Cardiac muscle cell (in vitro differentiated cells and primary cell): ENCODE data around the gene ITGA1. TPM values are rescaled to one million over a fixed set of nuclear protein-coding genes. Genes with fewer than 3 reads are reported as not detected.
A peak's percentile ranks its signal among the peaks of the same experiment; 100 is the strongest.

Source experiments
- DNase-seq, 2 donors: peaks; one replicate each; pipeline versions ENCODE4 v3.0.0 to v3.0.0-alpha.2; 2010 to 2017; ENCODE audit warnings: low read depth in 1 of 2, low spot score in 1 of 2
- H3K27ac ChIP-seq: fragments of 200-600 bp; sonication (generic); 2 replicates; pipeline ENCODE4 v1.5.1; 2016
- H3K27me3 ChIP-seq: fragments of 200-600 bp; sonication (generic); 2 replicates; pipeline ENCODE4 v1.6.0; 2016; ENCODE audit warnings: control low read depth
- H3K36me3 ChIP-seq: fragments of 200-600 bp; sonication (generic); 2 replicates; pipeline ENCODE4 v1.5.1; 2016; ENCODE audit warnings: control low read depth
- H3K4me1 ChIP-seq: fragments of 200-600 bp; sonication (generic); 2 replicates; pipeline ENCODE4 v1.8.1; 2017; ENCODE audit warnings: low read depth, mild to moderate bottlenecking, mixed run types
- H3K4me3 ChIP-seq: fragments of 200-600 bp; sonication (generic); 2 replicates; pipeline ENCODE4 v1.5.1; 2016; ENCODE audit warnings: mild to moderate bottlenecking
- H3K9me3 ChIP-seq: fragments of 200-600 bp; sonication (generic); 2 replicates; pipeline ENCODE4 v1.5.1; 2017; ENCODE audit warnings: low read depth, mild to moderate bottlenecking, control low read depth
- CTCF ChIP-seq: IDR thresholded peaks from 2 replicates; pipeline ENCODE4 v1.5.1; 2012; ENCODE audit warnings: low read depth, mild to moderate bottlenecking, low read length
- polyA plus RNA-seq: library from polyadenylated mRNA; unstranded; fragments of >200 nt; fragmentation: Nextera tagmentation; extraction: Ambion mirVana; gene quantifications from 2 replicates; pipeline ENCODE4 v1.2.1, GENCODE V29; 2016
- total RNA-seq: library from RNA; depleted of rRNA; stranded (reverse); fragments of >200 nt; gene quantifications from 2 replicates; pipeline ENCODE4 v1.2.3, GENCODE V29; 2016

Gene ITGA1
- total and polyA plus RNA-seq, 2 experiments from 2014 or later = 2.9 to 7.3 TPM

DNA sequence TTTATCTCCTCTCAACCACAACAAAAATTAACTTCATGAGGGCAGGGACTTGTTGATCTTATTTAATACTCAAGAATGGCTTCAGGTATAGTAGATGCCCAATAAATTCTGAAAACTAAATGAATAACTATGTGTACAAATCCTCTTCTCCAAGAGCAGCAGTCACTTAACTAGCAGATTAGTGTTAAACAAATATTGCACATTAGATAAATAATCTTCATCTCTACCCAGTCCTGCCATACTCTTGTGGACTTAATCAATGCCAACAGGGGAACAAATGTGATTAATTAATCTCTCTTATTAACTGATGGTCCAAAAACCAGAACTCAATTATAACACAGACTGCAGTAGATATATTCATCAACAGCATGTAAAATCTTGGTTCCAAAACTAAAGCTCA lies 15.0 kb upstream of the ITGA1 start:
- Histone ChIP-seq H3K27me3 (no peaks in the 10 kb centered on the region), H3K27ac (no peak overlapping the region), H3K4me1 (no peaks in the 10 kb centered on the region), H3K9me3 (no peaks in the 10 kb centered on the region), H3K4me3 (no peak overlapping the region), H3K36me3 (no peaks in the 10 kb centered on the region)
- no peak for TF ChIP-seq CTCF
- DNase-seq = no peak

GRCh38 chr5:52773342-52773741 lies 14.4 kb upstream of the ITGA1 start:
- no peak overlapping the region for H3K4me3 ChIP-seq
- no peaks in the 10 kb centered on the region for H3K36me3 ChIP-seq
- no peaks in the 10 kb centered on the region for H3K4me1 ChIP-seq
- no peaks in the 10 kb centered on the region for H3K9me3 ChIP-seq
- H3K27ac ChIP-seq = no peak overlapping the region
- no peak for TF ChIP-seq CTCF
- H3K27me3 ChIP-seq = no peaks in the 10 kb centered on the region
- DNase-seq = no peak

DNA sequence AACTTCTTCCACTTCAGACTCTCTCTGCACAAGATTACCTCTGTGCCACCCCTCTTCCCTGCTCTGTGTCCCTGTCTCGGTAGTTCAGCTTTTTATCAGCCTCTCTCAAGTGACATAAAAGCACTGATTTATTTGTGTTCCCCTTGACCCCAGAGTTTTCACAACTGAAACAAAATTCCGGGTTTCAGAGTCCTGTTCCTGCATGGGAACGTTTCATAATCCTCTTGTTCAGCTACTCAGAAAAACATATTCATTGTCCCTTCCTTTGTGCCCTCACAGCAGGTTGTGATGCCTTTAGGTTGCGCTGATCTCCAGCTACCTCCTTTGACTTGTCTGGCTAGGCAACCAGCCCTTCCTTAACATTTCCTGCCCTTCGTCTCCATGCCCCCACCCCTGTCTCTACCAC lies 13.7 kb upstream of the ITGA1 start:
- TF ChIP-seq CTCF = no peak
- Histone ChIP-seq H3K27me3 (no peaks in the 10 kb centered on the region), H3K36me3 (no peaks in the 10 kb centered on the region), H3K27ac (no peak overlapping the region), H3K4me3 (no peak overlapping the region), H3K9me3 (no peaks in the 10 kb centered on the region), H3K4me1 (no peaks in the 10 kb centered on the region)
- DNase-seq = peak in 1 of 2 donors; percentile 2

DNA sequence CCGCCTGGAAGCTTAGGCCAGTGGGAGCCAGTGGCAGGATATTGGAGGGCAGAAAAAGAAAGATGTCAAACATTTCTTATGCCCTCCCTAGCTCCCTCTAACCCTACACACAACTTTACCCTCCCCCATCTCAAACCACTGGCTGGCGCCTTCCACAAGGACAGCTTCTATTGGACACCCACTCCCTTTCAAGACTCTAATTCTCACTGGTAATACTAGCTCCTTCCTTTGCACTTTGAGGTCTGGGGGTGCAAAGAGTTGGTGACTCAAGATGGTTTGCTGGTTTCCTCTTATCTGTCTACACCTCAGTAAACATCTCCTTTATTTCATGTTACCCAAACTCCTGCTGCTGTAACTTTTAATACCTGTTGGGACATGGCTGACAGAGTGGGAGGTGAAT lies 11.6 kb upstream of the ITGA1 start:
- no peak for TF ChIP-seq CTCF
- H3K9me3 ChIP-seq = no peaks in the 10 kb centered on the region
- no peak overlapping the region for H3K27ac ChIP-seq
- H3K27me3 ChIP-seq = no peaks in the 10 kb centered on the region
- H3K36me3 ChIP-seq = no peaks in the 10 kb centered on the region
- H3K4me1 ChIP-seq = no peaks in the 10 kb centered on the region
- H3K4me3 ChIP-seq = no peak overlapping the region
- DNase-seq = no peak

DNA sequence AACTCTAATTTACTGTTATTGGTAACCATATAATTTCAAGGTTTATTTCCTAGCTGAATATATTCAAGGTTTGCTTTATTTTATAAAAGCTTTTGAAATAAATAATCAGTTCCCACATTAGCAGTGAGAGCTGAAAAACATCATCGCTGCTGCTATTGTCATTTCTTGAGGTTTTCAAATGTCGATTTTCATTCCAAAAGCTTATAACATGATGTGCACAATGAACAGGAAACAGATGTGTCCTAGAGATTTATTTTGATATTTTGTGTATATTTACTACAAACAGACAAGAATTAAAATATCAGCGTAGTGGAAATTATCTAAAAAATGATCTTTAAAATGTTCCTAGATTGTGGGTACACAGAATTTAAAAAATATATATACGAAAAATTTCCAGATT lies 10.5 kb upstream of the ITGA1 start:
- no peaks in the 10 kb centered on the region for H3K9me3 ChIP-seq
- no peak for DNase-seq
- no peak overlapping the region for H3K27ac ChIP-seq
- no peaks in the 10 kb centered on the region for H3K4me1 ChIP-seq
- TF ChIP-seq CTCF = no peak
- H3K4me3 ChIP-seq = no peak overlapping the region
- no peaks in the 10 kb centered on the region for H3K27me3 ChIP-seq
- H3K36me3 ChIP-seq = no peaks in the 10 kb centered on the region

- H3K36me3 ChIP-seq = no peaks in the 10 kb centered on the region
- no peaks in the 10 kb centered on the region for H3K4me1 ChIP-seq
- no peak for DNase-seq
- no peaks in the 10 kb centered on the region for H3K27me3 ChIP-seq
- no peak overlapping the region for H3K4me3 ChIP-seq
- no peaks in the 10 kb centered on the region for H3K9me3 ChIP-seq
- no peak for TF ChIP-seq CTCF
- no peak overlapping the region for H3K27ac ChIP-seq
Measured at GRCh38 chr5:52778781-52779180, 8.9 kb upstream of the ITGA1 start.
